HG03565 (cell line): Measurements from ENCODE around the gene ACTG2.
"Not testable (repeated sequence)": the region's sequence is repeated elsewhere in the genome, so short reads cannot be mapped to it uniquely, and the experiment has no call there.

Source experiments
- ATAC-seq: cut with Tn5 transposase; IDR thresholded peaks from one replicate; pipeline ENCODE4 v1.9.1; 2021; ENCODE audit warnings: mild to moderate bottlenecking, moderate library complexity; ENCODE audit not compliant: unreplicated experiment

Gene ACTG2

GRCh38 chr2:73892631-73893329 is at the start of gene ACTG2:
Gene ACTG2, plus strand, starts transcription at chr2:73893008. Its CDS starts 8,304 bp downstream, at chr2:73901312.
- ATAC-seq: no peak

GRCh38 chr2:73844087-73844486 is 48.7 kb upstream of the ACTG2 start:
- no peak for ATAC-seq

- ATAC-seq: no peak
Measured at GRCh38 chr2:73850009-73850408, 42.8 kb upstream of the ACTG2 start.

- no peak for ATAC-seq
Measured at GRCh38 chr2:73851274-73851673, 41.5 kb upstream of the ACTG2 start.

GRCh38 chr2:73852020-73852419 is 40.8 kb upstream of the ACTG2 start:
- no peak for ATAC-seq

GRCh38 chr2:73855526-73855925 is 37.3 kb upstream of the ACTG2 start:
- no peak for ATAC-seq

GRCh38 chr2:73856214-73856613 is 36.6 kb upstream of the ACTG2 start:
- ATAC-seq: no peak

GRCh38 chr2:73859721-73860586 is 32.9 kb upstream of the ACTG2 start:
- no peak for ATAC-seq

- no peak for ATAC-seq
Measured at GRCh38 chr2:73862987-73863386, 29.8 kb upstream of the ACTG2 start.

GRCh38 chr2:73868204-73868978 is 24.4 kb upstream of the ACTG2 start:
- no peak for ATAC-seq

- no peak for ATAC-seq
Measured at GRCh38 chr2:73870084-73870483, 22.7 kb upstream of the ACTG2 start.

- no peak for ATAC-seq
Measured at GRCh38 chr2:73877071-73877802, 15.6 kb upstream of the ACTG2 start.

- not testable (repeated sequence) for ATAC-seq
Measured at GRCh38 chr2:73877984-73878383, 14.8 kb upstream of the ACTG2 start.

GRCh38 chr2:73885406-73885805 is 7.4 kb upstream of the ACTG2 start:
- ATAC-seq: no peak

- ATAC-seq: no peak
Measured at GRCh38 chr2:73886357-73886756, 6.5 kb upstream of the ACTG2 start.

GRCh38 chr2:73887596-73888353 is 5.0 kb upstream of the ACTG2 start:
- ATAC-seq: not testable (repeated sequence)

- no peak for ATAC-seq
Measured at GRCh38 chr2:73888388-73888787, 4.4 kb upstream of the ACTG2 start.

- ATAC-seq: no peak
Measured at GRCh38 chr2:73889206-73889605, 3.6 kb upstream of the ACTG2 start.

GRCh38 chr2:73890301-73891092 is 2.3 kb upstream of the ACTG2 start:
- no peak for ATAC-seq
